HepG2 (cell line): ENCODE results near the gene PANK4. TPM values are rescaled to one million over a fixed set of nuclear protein-coding genes. Genes with fewer than 3 reads are reported as not detected.

Experiments
- ATRX ChIP-seq: sonication (generic); formaldehyde crosslinking; IDR thresholded peaks from 2 replicates; pipeline ENCODE4 v1.4.0; 2020; ENCODE audit warnings: missing genetic modification reagents, borderline replicate concordance
- BHLHE40 ChIP-seq: IDR thresholded peaks from 2 replicates; pipeline ENCODE4 v1.6.1; 2011; ENCODE audit warnings: low read length, improper control_type of control experiment
- BRF2 ChIP-seq: sonication (generic); formaldehyde crosslinking; IDR thresholded peaks from 2 replicates; pipeline ENCODE4 v1.8.1; 2022; ENCODE audit warnings: mild to moderate bottlenecking, missing genetic modification reagents
- DRAP1 ChIP-seq: IDR thresholded peaks from 2 replicates; pipeline ENCODE4 v1.6.1; 2016; ENCODE audit warnings: missing genetic modification reagents, missing compliant biosample characterization
- FLYWCH1 ChIP-seq: sonication (generic); formaldehyde crosslinking; IDR thresholded peaks from 2 replicates; pipeline ENCODE4 v1.8.1; 2023; ENCODE audit warnings: mild to moderate bottlenecking, missing genetic modification reagents
- FUBP1 ChIP-seq: sonication (generic); formaldehyde crosslinking; IDR thresholded peaks from 2 replicates; pipeline ENCODE4 v1.5.1; 2020; ENCODE audit warnings: missing genetic modification reagents, mild to moderate bottlenecking, borderline replicate concordance
- GATAD1 ChIP-seq: IDR thresholded peaks from 2 replicates; pipeline ENCODE4 v1.6.1; 2016; ENCODE audit warnings: missing genetic modification reagents, missing compliant biosample characterization
- LCORL ChIP-seq, 2 experiments: fragments of 450-650 bp in 1 of 2; sonication (generic) in 1 of 2; formaldehyde crosslinking in 1 of 2; IDR thresholded peaks; 2 replicates each; pipeline versions ENCODE4 v1.5.0 to v1.6.1; 2017 to 2020; ENCODE audit warnings: antibody characterized with exemption in 1 of 2, missing genetic modification reagents in 1 of 2
- MIXL1 ChIP-seq: IDR thresholded peaks from 2 replicates; pipeline ENCODE4 v1.6.1; 2016
- NCOA2 ChIP-seq: sonication (generic); formaldehyde crosslinking; IDR thresholded peaks from 2 replicates; pipeline ENCODE4 v1.8.0; 2022; ENCODE audit warnings: inconsistent platforms
- NR2C2 ChIP-seq: sonication (generic); formaldehyde crosslinking; IDR thresholded peaks from 2 replicates; pipeline ENCODE4 v1.4.0; 2020; ENCODE audit warnings: missing genetic modification reagents, mild to moderate bottlenecking, moderate library complexity, borderline replicate concordance
- SMC3 ChIP-seq: IDR thresholded peaks from 2 replicates; pipeline ENCODE4 v1.6.1; 2011; ENCODE audit warnings: low read length, improper control_type of control experiment
- SNRNP70 ChIP-seq: fragments of 200-400 bp; formaldehyde crosslinking; IDR thresholded peaks from 2 replicates; pipeline ENCODE4 v1.6.1; 2017; ENCODE audit warnings: mild to moderate bottlenecking, low read depth, low read length, moderate library complexity
- U2AF2 ChIP-seq: fragments of 200-400 bp; formaldehyde crosslinking; IDR thresholded peaks from 2 replicates; pipeline ENCODE4 v1.6.1; 2017; ENCODE audit warnings: low read depth, mild to moderate bottlenecking, low read length
- XRCC5 ChIP-seq: fragments of 200-400 bp; formaldehyde crosslinking; optimal IDR thresholded peaks from 2 replicates; pipeline ENCODE3; 2017; ENCODE audit warnings: mild to moderate bottlenecking, low read length
- ZBTB38 ChIP-seq: sonication (generic); formaldehyde crosslinking; IDR thresholded peaks from 2 replicates; pipeline ENCODE4 v1.5.1; 2020; ENCODE audit warnings: mild to moderate bottlenecking, missing genetic modification reagents
- ZBTB44 ChIP-seq: sonication (generic); formaldehyde crosslinking; IDR thresholded peaks from 2 replicates; pipeline ENCODE4 v1.4.0; 2020; ENCODE audit warnings: missing genetic modification reagents
- ZC3H13 ChIP-seq: sonication (generic); formaldehyde crosslinking; IDR thresholded peaks from 2 replicates; pipeline ENCODE4 v1.8.1; 2023; ENCODE audit warnings: mild to moderate bottlenecking, missing genetic modification reagents, moderate library complexity
- ZGPAT ChIP-seq: IDR thresholded peaks from 2 replicates; pipeline ENCODE4 v1.6.1; 2016; ENCODE audit warnings: mild to moderate bottlenecking
- ZMAT3 ChIP-seq: sonication (generic); formaldehyde crosslinking; conservative IDR thresholded peaks from 2 replicates; pipeline ENCODE4 v1.7.0; 2021; ENCODE audit warnings: missing genetic modification reagents
- ZNF143 ChIP-seq: sonication (generic); formaldehyde crosslinking; IDR thresholded peaks from 2 replicates; pipeline ENCODE4 v1.4.0; 2020; ENCODE audit warnings: missing genetic modification reagents
- ZNF282 ChIP-seq: fragments of 450-650 bp; IDR thresholded peaks from 2 replicates; pipeline ENCODE4 v1.6.1; 2018; ENCODE audit not compliant: partially characterized antibody
- ZNF382 ChIP-seq: sonication (generic); formaldehyde crosslinking; IDR thresholded peaks from 2 replicates; pipeline ENCODE4 v1.5.0; 2020; ENCODE audit warnings: missing genetic modification reagents, mild to moderate bottlenecking, borderline replicate concordance
- ZNF576 ChIP-seq: sonication (generic); formaldehyde crosslinking; IDR thresholded peaks from 2 replicates; pipeline ENCODE4 v1.4.0; 2020; ENCODE audit warnings: mild to moderate bottlenecking, missing genetic modification reagents
- polyA plus RNA-seq, 8 experiments: library from polyadenylated mRNA; depleted of rRNA in 3 of 8; stranded (reverse) in 7 of 8; unstranded in 1 of 8; fragments of >200 nt; fragmentation: Illumina TruSeq in 4 of 8; extraction: Trizol in 4 of 8; gene quantifications; 2 replicates each; pipeline versions ENCODE4 v1.2.1 to v1.2.3, GENCODE V29; 2011 to 2016; ENCODE audit warnings: low read depth in 4 of 8, missing spikeins in 1 of 8, mixed read lengths in 1 of 8; ENCODE audit not compliant: insufficient read depth in 1 of 8
- total RNA-seq, 5 experiments: library from RNA; depleted of rRNA; stranded (reverse); fragments of >200 nt; fragmentation: Illumina TruSeq; extraction: Trizol; gene quantifications; 2 replicates each; pipeline ENCODE4 v1.2.3, GENCODE V29; 2016; ENCODE audit warnings: low read depth in 1 of 5

The PANK4 gene
- total and polyA plus RNA-seq, 2 of the 13 experiments (the other 11 are each of a cell fraction or from before 2014, with no cell fraction given), result 17.4 to 19.3 TPM

- TF ChIP-seq ZNF576 (no peak), ZGPAT (no peak; the same call in 1 of the 2 replicates), ZC3H13 (no peak), ZBTB38 (no peak), U2AF2 (no peak), SMC3 (no peak), ZBTB44 (CRISPR knock-in tag) (no peak), ZMAT3 (no peak), SNRNP70 (no peak), XRCC5 (no peak), MIXL1 (CRISPR knock-in tag) (no peak), NR2C2 (CRISPR knock-in tag) (peak; percentile 62), FLYWCH1 (no peak), ZNF143 (peak; percentile 94), DRAP1 (no peak), ATRX (CRISPR knock-in tag) (no peak), ZNF282 (no peak), ZNF382 (CRISPR knock-in tag) (no peak), LCORL (IDR thresholded peaks at IDR 0.05) (no peak), LCORL (CRISPR knock-in tag; IDR thresholded peaks at IDR 0.05) (0 out of 2 replicates have a peak, but pooled peaks have one; percentile 30), NCOA2 (CRISPR knock-in tag) (no peak), BRF2 (CRISPR knock-in tag) (no peak), FUBP1 (CRISPR knock-in tag) (no peak), GATAD1 (CRISPR knock-in tag) (peak; percentile 75), BHLHE40 (no peak)
Measured at GRCh38 chr1:2525920-2526823, at the start of gene PANK4 (continued).
